Thoracic aorta (tissue), 2 donors: Measurements from ENCODE around the gene ASZ1. TPM values are rescaled to one million over a fixed set of nuclear protein-coding genes. Genes with fewer than 3 reads are reported as not detected.
A peak's percentile ranks its signal among the peaks of the same experiment; 100 is the strongest.

Source experiments
- ATAC-seq: fragments of 150-250 bp; one replicate; pipeline ENCODE4 v1.8.0; 2017; ENCODE audit warnings: low read depth; ENCODE audit not compliant: insufficient number of reproducible peaks, low FRiP score
- DNase-seq: peaks from one replicate; pipeline ENCODE4 v3.0.0-alpha.2; 2020; ENCODE audit warnings: low spot score
- H3K27ac ChIP-seq, 2 donors: fragments of 200-600 bp; sonication (generic); 1 replicate in 1 of 2; 2 replicates in 1 of 2; pipeline ENCODE4 v1.5.1; 2016; ENCODE audit warnings: mild to moderate bottlenecking in 2 of 2, moderate library complexity in 2 of 2
- H3K27me3 ChIP-seq: fragments of 200-600 bp; sonication (generic); replicated peaks from 2 replicates; pipeline ENCODE4 v1.6.0; 2016; ENCODE audit warnings: mild to moderate bottlenecking; ENCODE audit not compliant: insufficient read depth
- H3K36me3 ChIP-seq: fragments of 200-600 bp; sonication (generic); one replicate; pipeline ENCODE4 v1.5.1; 2016
- H3K4me1 ChIP-seq, 2 donors: fragments of 200-600 bp; sonication (generic); 1 replicate in 1 of 2; 2 replicates in 1 of 2; pipeline versions ENCODE4 v1.5.1 to v1.6.0; 2016; ENCODE audit warnings: low read depth in 2 of 2, mild to moderate bottlenecking in 1 of 2; ENCODE audit not compliant: control insufficient read depth in 1 of 2
- H3K4me3 ChIP-seq: fragments of 200-600 bp; sonication (generic); 2 replicates; pipeline ENCODE4 v1.5.1; 2016; ENCODE audit warnings: mild to moderate bottlenecking
- H3K9me3 ChIP-seq: fragments of 200-600 bp; sonication (generic); 2 replicates; pipeline ENCODE4 v1.5.1; 2016
- CTCF ChIP-seq: fragments of 200-600 bp; sonication (generic); IDR thresholded peaks from one replicate; pipeline ENCODE4 v1.5.1; 2019; ENCODE audit warnings: antibody characterized with exemption
- total RNA-seq, 2 donors: library from RNA; depleted of rRNA; stranded (reverse); fragments of >200 nt; gene quantifications; one replicate each; pipeline versions ENCODE4 v1.1.0 to v1.2.3, GENCODE V29; 2016

Gene ASZ1
- total RNA-seq, 2 donors from 2014 or later: not detected

- Histone ChIP-seq H3K27ac (no peak overlapping the region), H3K9me3 (no peaks in the 10 kb centered on the region)
- ATAC-seq: no peak
Observed at GRCh38 chr7:117389871-117390270, 37.4 kb downstream of the ASZ1 start.

GRCh38 chr7:117386110-117386706 is 41.1 kb downstream of the ASZ1 start:
- no peaks in the 10 kb centered on the region for H3K36me3 ChIP-seq
- TF ChIP-seq CTCF: no peak
- DNase-seq: no peak
- no peak overlapping the region for H3K27ac ChIP-seq
- ATAC-seq: no peak
- H3K9me3 ChIP-seq: no peaks in the 10 kb centered on the region
- no peaks in the 10 kb centered on the region for H3K27me3 ChIP-seq
- no peak overlapping the region for H3K4me3 ChIP-seq
- H3K4me1 ChIP-seq: no peaks in the 10 kb centered on the region

More at GRCh38 chr7:117389871-117390270, 37.4 kb downstream of the ASZ1 start:
- peaks cover 0 to 2% of the 10 kb centered on the region in 2 donors for H3K4me1 ChIP-seq
- H3K27me3 ChIP-seq: no peaks in the 10 kb centered on the region
- no peaks in the 10 kb centered on the region for H3K36me3 ChIP-seq
- H3K4me3 ChIP-seq: no peak overlapping the region
- no peak for DNase-seq
- no peak for TF ChIP-seq CTCF

GRCh38 chr7:117385363-117386109 is 41.8 kb downstream of the ASZ1 start:
- DNase-seq (no peak), ATAC-seq (no peak)
- Histone ChIP-seq H3K4me3 (no peak overlapping the region), H3K27me3 (no peaks in the 10 kb centered on the region), H3K36me3 (no peaks in the 10 kb centered on the region), H3K27ac (no peak overlapping the region), H3K9me3 (no peaks in the 10 kb centered on the region), H3K4me1 (no peaks in the 10 kb centered on the region)
- peak; percentile 25 for TF ChIP-seq CTCF

GRCh38 chr7:117384688-117385362 is 42.5 kb downstream of the ASZ1 start:
- no peaks in the 10 kb centered on the region for H3K9me3 ChIP-seq
- DNase-seq: no peak
- no peak for ATAC-seq
- no peaks in the 10 kb centered on the region for H3K36me3 ChIP-seq
- H3K27me3 ChIP-seq: no peaks in the 10 kb centered on the region
- H3K4me3 ChIP-seq: no peak overlapping the region
- H3K4me1 ChIP-seq: no peaks in the 10 kb centered on the region
- TF ChIP-seq CTCF: no peak
- H3K27ac ChIP-seq: no peak overlapping the region

GRCh38 chr7:117383483-117384189 is 43.7 kb downstream of the ASZ1 start:
- ATAC-seq (no peak), DNase-seq (no peak)
- no peak for TF ChIP-seq CTCF
- H3K27ac ChIP-seq: no peak overlapping the region
- H3K36me3 ChIP-seq: no peaks in the 10 kb centered on the region
- no peaks in the 10 kb centered on the region for H3K4me1 ChIP-seq
- H3K27me3 ChIP-seq: no peaks in the 10 kb centered on the region
- no peaks in the 10 kb centered on the region for H3K9me3 ChIP-seq
- no peak overlapping the region for H3K4me3 ChIP-seq
